ENCODE data around the gene PRPF6. TPM values are rescaled to one million over a fixed set of nuclear protein-coding genes. Genes with fewer than 3 reads are reported as not detected.

Gene PRPF6, protein sequence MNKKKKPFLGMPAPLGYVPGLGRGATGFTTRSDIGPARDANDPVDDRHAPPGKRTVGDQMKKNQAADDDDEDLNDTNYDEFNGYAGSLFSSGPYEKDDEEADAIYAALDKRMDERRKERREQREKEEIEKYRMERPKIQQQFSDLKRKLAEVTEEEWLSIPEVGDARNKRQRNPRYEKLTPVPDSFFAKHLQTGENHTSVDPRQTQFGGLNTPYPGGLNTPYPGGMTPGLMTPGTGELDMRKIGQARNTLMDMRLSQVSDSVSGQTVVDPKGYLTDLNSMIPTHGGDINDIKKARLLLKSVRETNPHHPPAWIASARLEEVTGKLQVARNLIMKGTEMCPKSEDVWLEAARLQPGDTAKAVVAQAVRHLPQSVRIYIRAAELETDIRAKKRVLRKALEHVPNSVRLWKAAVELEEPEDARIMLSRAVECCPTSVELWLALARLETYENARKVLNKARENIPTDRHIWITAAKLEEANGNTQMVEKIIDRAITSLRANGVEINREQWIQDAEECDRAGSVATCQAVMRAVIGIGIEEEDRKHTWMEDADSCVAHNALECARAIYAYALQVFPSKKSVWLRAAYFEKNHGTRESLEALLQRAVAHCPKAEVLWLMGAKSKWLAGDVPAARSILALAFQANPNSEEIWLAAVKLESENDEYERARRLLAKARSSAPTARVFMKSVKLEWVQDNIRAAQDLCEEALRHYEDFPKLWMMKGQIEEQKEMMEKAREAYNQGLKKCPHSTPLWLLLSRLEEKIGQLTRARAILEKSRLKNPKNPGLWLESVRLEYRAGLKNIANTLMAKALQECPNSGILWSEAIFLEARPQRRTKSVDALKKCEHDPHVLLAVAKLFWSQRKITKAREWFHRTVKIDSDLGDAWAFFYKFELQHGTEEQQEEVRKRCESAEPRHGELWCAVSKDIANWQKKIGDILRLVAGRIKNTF
- 10 to 100 TPM; 88.5 to 97.4 TPM for total RNA-seq

- no peaks in the 10 kb centered on the region for H3K9me3 Mint-ChIP-seq
- peaks cover 44% of the 10 kb centered on the region for H3K4me1 Mint-ChIP-seq
- H3K4me3 Mint-ChIP-seq: peak within 1 kb of the TSS; percentile 86
- ATAC-seq (replicated peaks): peak; percentile 62
- H3K27me3 Mint-ChIP-seq: no peaks in the 10 kb centered on the region
- H3K36me3 Mint-ChIP-seq (ENCODE audit: low read depth): peaks cover 68% of the 10 kb centered on the region
- peak within 1 kb of the TSS; percentile 91 for H3K27ac Mint-ChIP-seq
These were observed at the start of gene PRPF6 for GRCh38 chr20:63980806-63981728. Gene PRPF6, plus strand, starts transcription at chr20:63981132. Its CDS starts 114 bp downstream, at chr20:63981246.

DNA sequence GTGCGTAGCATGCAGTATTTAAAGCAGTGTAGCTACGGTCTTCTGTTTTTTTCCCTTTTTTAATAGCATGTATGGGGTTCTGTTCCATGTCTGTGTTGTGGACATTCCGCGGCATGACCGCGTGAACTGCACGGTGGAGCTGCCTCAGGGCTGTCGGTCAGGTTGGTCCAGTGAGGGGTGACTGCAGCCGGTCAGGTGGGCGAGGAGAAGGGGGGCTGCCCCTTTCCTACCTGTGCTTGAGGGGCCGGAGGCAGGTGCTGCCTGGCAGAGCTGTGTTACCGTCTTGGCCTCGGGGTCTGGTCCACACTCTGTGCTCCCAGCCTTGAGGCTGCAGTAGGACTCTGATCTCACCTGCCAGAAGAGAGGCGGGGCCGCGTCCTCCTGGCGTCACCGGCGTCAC is 49.2 kb upstream of the PRPF6 start:
- H3K27ac Mint-ChIP-seq: no peak overlapping the region
- H3K4me3 Mint-ChIP-seq: no peak overlapping the region
- H3K27me3 Mint-ChIP-seq: no peaks in the 10 kb centered on the region
- no peaks in the 10 kb centered on the region for H3K4me1 Mint-ChIP-seq
- H3K9me3 Mint-ChIP-seq: no peaks in the 10 kb centered on the region
- ATAC-seq (replicated peaks): no peak
- peaks cover 92% of the 10 kb centered on the region for H3K36me3 Mint-ChIP-seq (ENCODE audit: low read depth)

GRCh38 chr20:63932606-63933160 is 48.2 kb upstream of the PRPF6 start:
- Mint-ChIP-seq H3K4me3 (no peak overlapping the region), H3K27me3 (no peaks in the 10 kb centered on the region), H3K27ac (no peak overlapping the region), H3K9me3 (no peaks in the 10 kb centered on the region), H3K36me3 (ENCODE audit: low read depth) (peaks cover 89% of the 10 kb centered on the region), H3K4me1 (no peaks in the 10 kb centered on the region)
- no peak for ATAC-seq (replicated peaks)

GRCh38 chr20:63933646-63934045 is 47.3 kb upstream of the PRPF6 start:
- ATAC-seq (replicated peaks): no peak
- Mint-ChIP-seq H3K27ac (no peak overlapping the region), H3K4me1 (no peaks in the 10 kb centered on the region), H3K9me3 (no peaks in the 10 kb centered on the region), H3K27me3 (no peaks in the 10 kb centered on the region), H3K36me3 (ENCODE audit: low read depth) (peaks cover 83% of the 10 kb centered on the region), H3K4me3 (no peak overlapping the region)

DNA sequence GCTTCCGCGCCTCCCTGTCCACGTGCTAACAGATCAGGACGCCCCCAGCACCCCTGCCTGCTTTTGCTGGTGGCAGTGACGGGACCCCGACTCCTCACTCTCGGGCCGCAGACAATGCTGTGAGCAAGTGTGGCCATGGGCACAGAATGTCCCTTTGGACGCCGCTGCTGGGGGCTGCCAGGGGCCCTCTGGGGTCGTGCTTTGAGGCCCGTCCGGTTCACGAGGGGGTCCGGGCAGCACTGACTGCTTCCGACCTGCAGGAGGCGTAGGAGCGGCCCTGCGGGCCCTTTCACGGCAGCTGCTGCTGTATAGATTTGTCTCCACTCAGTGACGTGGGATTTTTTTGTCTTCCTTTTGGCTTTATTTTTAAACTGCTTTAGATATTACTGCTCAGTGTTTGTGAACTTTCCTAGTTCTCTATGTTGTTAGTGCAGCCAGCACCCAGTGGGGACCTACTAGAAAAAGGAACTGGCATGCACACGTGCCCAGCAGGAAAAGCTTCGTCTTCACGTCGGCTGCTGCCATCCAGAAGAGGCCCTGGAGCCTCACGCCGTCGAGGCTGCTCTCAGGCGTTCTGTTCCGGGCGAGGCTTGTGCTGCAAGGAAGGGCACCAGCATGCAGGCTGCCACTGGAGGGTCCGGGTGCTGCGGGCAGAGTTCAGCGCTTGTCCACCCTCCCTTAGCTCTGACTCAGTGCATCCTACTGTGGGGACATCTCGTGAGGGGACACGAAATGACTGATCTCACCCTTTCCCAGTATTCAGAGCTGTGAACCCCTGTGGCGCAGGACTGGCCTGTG is 46.5 kb upstream of the PRPF6 start:
- H3K4me3 Mint-ChIP-seq: no peak overlapping the region
- ATAC-seq (replicated peaks): no peak
- no peaks in the 10 kb centered on the region for H3K4me1 Mint-ChIP-seq
- H3K9me3 Mint-ChIP-seq: no peaks in the 10 kb centered on the region
- H3K27ac Mint-ChIP-seq: no peak overlapping the region
- peaks cover 75% of the 10 kb centered on the region for H3K36me3 Mint-ChIP-seq (ENCODE audit: low read depth)
- H3K27me3 Mint-ChIP-seq: no peaks in the 10 kb centered on the region

DNA sequence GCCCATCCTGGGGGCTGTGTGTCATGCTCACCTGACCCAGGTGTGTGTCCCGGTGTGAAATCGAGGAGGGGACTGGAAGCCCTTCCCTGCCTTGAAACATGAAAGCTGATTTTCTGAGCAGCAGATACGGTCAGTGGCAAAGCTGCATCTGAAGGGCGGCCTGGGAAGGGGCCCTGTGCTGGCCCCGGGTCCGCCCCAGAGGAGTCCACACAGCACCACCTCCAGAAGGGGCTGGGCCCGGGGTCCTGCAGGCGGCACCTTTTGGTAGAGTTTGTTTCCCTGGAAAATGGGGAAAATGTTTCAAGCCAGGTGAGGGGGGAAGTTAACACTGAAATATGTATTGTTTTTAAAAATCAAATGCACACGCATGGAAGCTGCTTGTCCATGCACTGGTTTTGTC is 45.5 kb upstream of the PRPF6 start:
- Mint-ChIP-seq H3K4me3 (no peak overlapping the region), H3K27me3 (no peaks in the 10 kb centered on the region), H3K4me1 (no peaks in the 10 kb centered on the region), H3K27ac (no peak overlapping the region), H3K36me3 (ENCODE audit: low read depth) (peaks cover 65% of the 10 kb centered on the region), H3K9me3 (no peaks in the 10 kb centered on the region)
- no peak for ATAC-seq (replicated peaks)

DNA sequence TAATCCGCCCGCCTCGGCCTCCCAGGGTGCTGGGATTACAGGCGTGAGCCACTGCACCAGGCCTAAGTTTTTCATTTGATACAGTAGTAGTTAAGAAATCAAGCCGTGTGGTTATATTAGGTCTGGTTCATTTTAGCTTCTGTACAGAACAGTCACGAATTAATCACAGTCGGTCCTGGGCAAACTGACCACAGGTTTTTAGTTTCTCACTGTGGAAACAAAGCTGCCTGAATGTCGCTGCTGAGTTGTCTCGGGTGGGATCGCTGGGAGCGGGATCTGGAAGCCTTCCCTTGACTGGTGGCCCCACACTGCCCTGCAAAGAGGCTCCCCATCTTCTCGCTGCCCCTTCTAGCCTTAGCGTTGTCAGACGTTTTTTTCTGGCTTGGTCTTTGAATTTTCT is 43.3 kb upstream of the PRPF6 start:
- Mint-ChIP-seq H3K27ac (no peak overlapping the region), H3K4me3 (no peak overlapping the region), H3K9me3 (no peaks in the 10 kb centered on the region), H3K27me3 (no peaks in the 10 kb centered on the region), H3K36me3 (ENCODE audit: low read depth) (peaks cover 54% of the 10 kb centered on the region), H3K4me1 (no peaks in the 10 kb centered on the region)
- ATAC-seq (replicated peaks): no peak

GRCh38 chr20:63939061-63939935 is 41.6 kb upstream of the PRPF6 start:
- Mint-ChIP-seq H3K4me3 (no peak overlapping the region), H3K9me3 (no peaks in the 10 kb centered on the region), H3K36me3 (ENCODE audit: low read depth) (peaks cover 45% of the 10 kb centered on the region), H3K27me3 (no peaks in the 10 kb centered on the region), H3K27ac (no peak overlapping the region), H3K4me1 (no peaks in the 10 kb centered on the region)
- no peak for ATAC-seq (replicated peaks)

DNA sequence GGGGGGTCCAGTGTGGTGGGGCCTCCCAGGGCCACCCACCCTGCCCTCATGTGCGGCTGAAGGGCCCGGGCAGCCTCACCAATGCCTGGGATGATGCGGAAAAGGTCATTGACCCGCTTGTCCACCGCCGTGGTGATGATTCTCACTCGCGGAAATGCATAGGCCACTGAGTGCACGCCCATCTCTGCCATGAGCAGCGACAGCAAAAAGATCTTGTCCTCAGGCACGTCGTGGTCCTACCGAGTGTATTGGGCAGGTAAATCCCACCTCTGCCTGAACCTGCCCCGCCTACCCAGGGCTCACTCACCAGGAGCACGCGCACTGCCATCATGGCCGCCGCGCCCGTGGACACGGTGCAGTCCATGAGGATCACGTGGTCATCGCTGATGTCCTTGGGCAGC is 40.9 kb upstream of the PRPF6 start:
- no peaks in the 10 kb centered on the region for H3K27me3 Mint-ChIP-seq
- H3K36me3 Mint-ChIP-seq (ENCODE audit: low read depth): peaks cover 40% of the 10 kb centered on the region
- no peak overlapping the region for H3K27ac Mint-ChIP-seq
- H3K4me1 Mint-ChIP-seq: no peaks in the 10 kb centered on the region
- ATAC-seq (replicated peaks): no peak
- H3K4me3 Mint-ChIP-seq: no peak overlapping the region
- no peaks in the 10 kb centered on the region for H3K9me3 Mint-ChIP-seq

GRCh38 chr20:63940472-63941266 is 40.3 kb upstream of the PRPF6 start:
- peak overlapping the region; percentile 27 for H3K4me3 Mint-ChIP-seq
- no peaks in the 10 kb centered on the region for H3K27me3 Mint-ChIP-seq
- H3K27ac Mint-ChIP-seq: no peak overlapping the region
- H3K36me3 Mint-ChIP-seq (ENCODE audit: low read depth): peaks cover 40% of the 10 kb centered on the region
- ATAC-seq (replicated peaks): no peak
- no peaks in the 10 kb centered on the region for H3K4me1 Mint-ChIP-seq
- no peaks in the 10 kb centered on the region for H3K9me3 Mint-ChIP-seq

GRCh38 chr20:63941282-63942081 is 39.5 kb upstream of the PRPF6 start:
- peak overlapping the region; percentile 27 for H3K4me3 Mint-ChIP-seq
- H3K9me3 Mint-ChIP-seq: no peaks in the 10 kb centered on the region
- H3K36me3 Mint-ChIP-seq (ENCODE audit: low read depth): peaks cover 36% of the 10 kb centered on the region
- H3K4me1 Mint-ChIP-seq: no peaks in the 10 kb centered on the region
- ATAC-seq (replicated peaks): peak; percentile 87
- H3K27me3 Mint-ChIP-seq: no peaks in the 10 kb centered on the region
- no peak overlapping the region for H3K27ac Mint-ChIP-seq

Measured in activated T-helper 17 cell treated with anti-CD3 and anti-CD28 coated beads, Interleukin-2, amount 50 U/mL, for 72 hours (primary cell).